HG03521 (cell line): ENCODE data around the gene FANCM.
A peak's percentile ranks its signal among the peaks of the same experiment; 100 is the strongest.

Source experiments
- ATAC-seq: cut with Tn5 transposase; IDR thresholded peaks from one replicate; pipeline ENCODE4 v1.9.1; 2021; ENCODE audit warnings: mild to moderate bottlenecking, moderate library complexity; ENCODE audit not compliant: unreplicated experiment

The FANCM gene

GRCh38 chr14:45227566-45227965, 91.8 kb downstream of the FANCM start:
- ATAC-seq, result no peak

- ATAC-seq, result no peak
These were observed 103.3 kb downstream of the FANCM start for GRCh38 chr14:45238988-45239387.

- no peak for ATAC-seq
These were observed 107.0 kb downstream of the FANCM start for GRCh38 chr14:45242706-45243105.

GRCh38 chr14:45246151-45246550, 110.4 kb downstream of the FANCM start:
- no peak for ATAC-seq

GRCh38 chr14:45246691-45247090, 111.0 kb downstream of the FANCM start:
- no peak for ATAC-seq

GRCh38 chr14:45247427-45247826, 111.7 kb downstream of the FANCM start:
- no peak for ATAC-seq

GRCh38 chr14:45249856-45250575, 114.3 kb downstream of the FANCM start:
- ATAC-seq, result peak; percentile 22
